Left cardiac atrium (tissue), 4 donors: ENCODE data around the gene UNK. TPM values are rescaled to one million over a fixed set of nuclear protein-coding genes. Genes with fewer than 3 reads are reported as not detected.
A peak's percentile ranks its signal among the peaks of the same experiment; 100 is the strongest.

Source experiments
- ATAC-seq, 2 donors: fragments of 200-7000 bp; cut with Tn5 transposase; one replicate each; pipeline ENCODE4 v1.9.1; 2020; ENCODE audit warnings: mild to moderate bottlenecking in 2 of 2, moderate library complexity in 2 of 2
- DNase-seq: peaks from one replicate; pipeline ENCODE4 v3.0.0-alpha.2; 2020
- intact Hi-C, 2 donors: fragments of 100-400 bp; cut with DNase I; formaldehyde crosslinking; loops; one replicate each; pipeline versions ENCODE4 v1.14.1 to v1.15.1; 2022 to 2023
- long read RNA-seq: library from polyadenylated mRNA; unstranded; transcript quantifications from one replicate; pipeline ENCODE4 v2.0.0, GENCODE V29; 2021
- total RNA-seq, 2 donors: library from RNA; stranded (reverse); fragmentation: NEBNext Ultra II Directional; extraction: Animal tissue kit (Norgen Biotek cat#: 25700); gene quantifications; one replicate each; pipeline ENCODE4 v1.2.1, GENCODE V29; 2021
- donor health status: DM: no; HTN: yes; CAD: no.
- donor health status: DM: no; HTN: yes; CAD: no; lungs with severe emphysema.
- donor health status: DM: yes; HTN: yes; CAD: no.
- donor health status: Dilated cardiomyopathy.

The UNK gene
- total RNA-seq: 10 to 100 TPM; 15.8 to 17.8 TPM
- long read RNA-seq, partial matches to known transcripts: 0 of 4 reads
- long read RNA-seq, other reads (novel, unspliced or antisense): 0 of 4 reads

GRCh38 chr17:75784473-75785015 is at the start of gene UNK:
Gene UNK, plus strand, starts transcription at chr17:75784806. Its CDS starts 75 bp downstream, at chr17:75784881.
- intact Hi-C loops: loop anchor here in 1 of 2 donors (2.0 kb wide), 1 partner anchor 70 kb away; the partner anchor contains the start of gene WBP2
- ATAC-seq (peak; percentile 92 to 95), DNase-seq (peak; percentile 97)

DNA sequence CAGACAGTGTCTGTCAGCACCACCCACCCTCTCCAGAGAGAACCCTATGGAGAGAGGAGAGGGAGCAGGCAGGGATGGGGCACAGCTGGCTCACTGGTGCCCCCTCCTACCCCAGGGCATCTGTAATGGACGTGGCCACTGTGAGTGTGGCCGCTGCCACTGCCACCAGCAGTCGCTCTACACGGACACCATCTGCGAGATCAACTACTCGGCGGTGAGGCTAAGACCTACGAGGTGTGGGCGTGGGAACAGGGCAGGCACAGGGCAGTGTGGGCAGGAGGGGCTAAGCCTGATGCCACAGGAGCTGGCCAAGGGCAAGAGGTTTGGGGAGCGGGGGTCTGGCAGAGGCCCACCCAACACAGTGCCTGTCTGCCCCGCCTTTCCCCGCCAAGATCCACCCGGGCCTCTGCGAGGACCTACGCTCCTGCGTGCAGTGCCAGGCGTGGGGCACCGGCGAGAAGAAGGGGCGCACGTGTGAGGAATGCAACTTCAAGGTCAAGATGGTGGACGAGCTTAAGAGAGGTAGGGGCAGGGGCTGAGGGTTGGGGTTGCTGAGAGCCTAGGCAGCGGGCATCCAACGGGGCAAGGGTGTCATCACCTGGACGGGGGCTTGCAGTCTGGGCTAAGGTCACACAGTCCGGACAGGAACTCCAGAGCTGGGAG is 48.3 kb upstream of the UNK start:
- intact Hi-C loops: no loop called here
- ATAC-seq (no peak), DNase-seq (no peak)

DNA sequence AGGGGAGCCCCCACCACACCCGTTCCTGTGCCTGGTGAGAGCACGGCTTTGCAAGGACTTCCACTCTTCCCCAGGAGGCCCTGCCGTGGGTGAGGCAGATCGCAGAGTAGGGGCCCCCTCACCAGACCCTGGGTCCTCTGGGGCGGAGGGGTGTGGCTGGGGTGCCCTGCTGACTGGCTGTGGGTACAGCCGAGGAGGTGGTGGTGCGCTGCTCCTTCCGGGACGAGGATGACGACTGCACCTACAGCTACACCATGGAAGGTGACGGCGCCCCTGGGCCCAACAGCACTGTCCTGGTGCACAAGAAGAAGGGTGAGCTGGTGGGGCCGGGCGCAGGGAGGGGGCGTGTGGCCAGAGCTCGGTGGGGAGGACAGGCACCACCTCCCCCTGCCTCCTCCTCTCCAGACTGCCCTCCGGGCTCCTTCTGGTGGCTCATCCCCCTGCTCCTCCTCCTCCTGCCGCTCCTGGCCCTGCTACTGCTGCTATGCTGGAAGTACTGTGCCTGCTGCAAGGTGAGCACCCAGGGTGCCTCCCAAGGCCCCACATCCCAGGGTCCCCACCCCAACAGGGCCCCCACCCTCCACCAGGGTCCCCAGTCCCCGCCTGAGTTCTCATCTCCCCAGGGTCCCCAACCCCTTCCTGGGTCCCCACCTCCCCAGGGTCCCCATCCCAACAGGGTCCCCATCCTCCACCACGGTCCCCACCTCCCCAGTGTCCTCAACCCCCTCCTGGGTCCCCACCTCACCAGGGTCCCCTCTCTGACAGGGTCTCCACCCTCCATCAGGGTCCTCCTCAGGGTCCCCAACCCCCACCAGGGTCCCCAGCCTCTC is 47.3 kb upstream of the UNK start:
- DNase-seq (no peak), ATAC-seq (no peak)
- intact Hi-C loops: no loop called here

GRCh38 chr17:75738218-75738802 is 46.3 kb upstream of the UNK start:
- ATAC-seq: peak; percentile 38 to 58
- intact Hi-C loops: no loop called here
- no peak for DNase-seq

DNA sequence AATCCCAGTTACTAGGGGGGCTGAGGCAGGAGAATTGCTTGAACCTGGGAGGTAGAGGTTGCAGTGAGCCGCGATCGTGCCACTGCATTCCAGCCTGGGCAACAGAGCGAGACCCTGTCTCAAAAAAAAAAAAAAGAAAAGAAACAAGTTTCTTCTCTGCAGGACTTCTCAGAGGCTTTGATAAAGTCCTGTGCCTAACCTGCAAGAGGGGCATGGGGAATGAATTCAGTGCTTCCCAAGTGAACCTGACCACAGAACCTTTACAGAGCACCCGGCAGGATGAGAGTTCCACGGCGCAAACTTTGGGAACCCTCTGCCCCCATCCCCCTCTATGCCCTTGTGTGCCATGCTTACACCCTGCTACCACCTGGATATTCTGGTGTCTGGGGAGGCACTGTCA is 45.4 kb upstream of the UNK start:
- no peak for DNase-seq
- no peak for ATAC-seq
- intact Hi-C loops: no loop called here

DNA sequence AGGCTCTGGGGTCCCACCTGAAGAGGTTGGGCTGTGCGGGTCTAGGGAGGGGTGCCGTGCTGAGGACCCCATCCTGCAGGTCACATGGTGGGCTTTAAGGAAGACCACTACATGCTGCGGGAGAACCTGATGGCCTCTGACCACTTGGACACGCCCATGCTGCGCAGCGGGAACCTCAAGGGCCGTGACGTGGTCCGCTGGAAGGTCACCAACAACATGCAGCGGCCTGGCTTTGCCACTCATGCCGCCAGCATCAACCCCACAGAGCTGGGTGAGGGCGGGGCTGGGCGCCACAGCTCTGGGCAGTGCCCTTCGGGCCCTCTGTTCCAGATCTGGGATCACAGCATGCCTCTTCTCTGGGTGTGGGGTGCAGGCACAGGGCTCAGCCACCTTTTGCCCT is 44.8 kb upstream of the UNK start:
- no peak for DNase-seq
- no peak for ATAC-seq
- intact Hi-C loops: no loop called here

DNA sequence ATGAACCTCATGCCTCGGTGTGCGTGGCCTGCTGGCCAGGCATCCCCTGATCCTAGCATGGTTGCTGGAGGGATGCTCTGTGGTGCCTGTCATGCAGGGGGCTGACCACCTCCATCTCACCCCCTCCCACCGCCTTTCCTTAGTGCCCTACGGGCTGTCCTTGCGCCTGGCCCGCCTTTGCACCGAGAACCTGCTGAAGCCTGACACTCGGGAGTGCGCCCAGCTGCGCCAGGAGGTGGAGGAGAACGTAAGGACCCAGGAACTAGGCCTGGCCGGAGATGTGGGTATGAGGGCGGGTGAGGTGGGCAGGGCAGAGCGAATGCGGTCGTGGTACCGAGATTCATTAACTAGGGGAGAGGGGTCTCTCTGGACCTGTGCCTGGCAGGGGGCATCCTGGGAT is 44.4 kb upstream of the UNK start:
- ATAC-seq: no peak
- intact Hi-C loops: no loop called here
- no peak for DNase-seq

DNA sequence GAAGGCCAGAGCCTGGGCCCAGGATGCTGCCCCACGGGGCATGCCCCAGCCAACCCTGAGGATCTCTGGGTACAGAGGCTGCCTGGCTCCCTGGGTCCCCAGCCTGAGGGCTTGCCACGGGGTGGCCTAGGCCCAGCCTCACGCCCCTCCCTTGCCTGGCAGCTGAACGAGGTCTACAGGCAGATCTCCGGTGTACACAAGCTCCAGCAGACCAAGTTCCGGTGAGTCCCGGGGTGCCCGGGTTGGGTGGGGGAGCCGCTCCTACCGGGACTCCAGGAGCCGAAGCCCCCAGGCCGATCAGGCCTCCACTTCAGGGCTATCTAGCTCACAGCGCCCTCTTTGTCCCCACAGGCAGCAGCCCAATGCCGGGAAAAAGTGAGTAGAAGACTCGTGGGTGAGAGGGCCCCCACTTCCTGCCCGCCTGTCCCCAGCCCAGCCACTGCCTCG is 44.0 kb upstream of the UNK start:
- intact Hi-C loops: no loop called here
- ATAC-seq (no peak), DNase-seq (no peak)

DNA sequence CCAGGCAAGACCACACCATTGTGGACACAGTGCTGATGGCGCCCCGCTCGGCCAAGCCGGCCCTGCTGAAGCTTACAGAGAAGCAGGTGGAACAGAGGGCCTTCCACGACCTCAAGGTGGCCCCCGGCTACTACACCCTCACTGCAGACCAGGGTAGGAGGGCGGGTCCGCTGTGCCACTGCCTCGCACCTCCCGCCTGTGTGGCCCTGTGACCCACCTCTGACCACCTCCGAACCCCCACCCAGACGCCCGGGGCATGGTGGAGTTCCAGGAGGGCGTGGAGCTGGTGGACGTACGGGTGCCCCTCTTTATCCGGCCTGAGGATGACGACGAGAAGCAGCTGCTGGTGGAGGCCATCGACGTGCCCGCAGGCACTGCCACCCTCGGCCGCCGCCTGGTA is 42.3 kb upstream of the UNK start:
- DNase-seq: no peak
- no peak for ATAC-seq
- intact Hi-C loops: no loop called here

DNA sequence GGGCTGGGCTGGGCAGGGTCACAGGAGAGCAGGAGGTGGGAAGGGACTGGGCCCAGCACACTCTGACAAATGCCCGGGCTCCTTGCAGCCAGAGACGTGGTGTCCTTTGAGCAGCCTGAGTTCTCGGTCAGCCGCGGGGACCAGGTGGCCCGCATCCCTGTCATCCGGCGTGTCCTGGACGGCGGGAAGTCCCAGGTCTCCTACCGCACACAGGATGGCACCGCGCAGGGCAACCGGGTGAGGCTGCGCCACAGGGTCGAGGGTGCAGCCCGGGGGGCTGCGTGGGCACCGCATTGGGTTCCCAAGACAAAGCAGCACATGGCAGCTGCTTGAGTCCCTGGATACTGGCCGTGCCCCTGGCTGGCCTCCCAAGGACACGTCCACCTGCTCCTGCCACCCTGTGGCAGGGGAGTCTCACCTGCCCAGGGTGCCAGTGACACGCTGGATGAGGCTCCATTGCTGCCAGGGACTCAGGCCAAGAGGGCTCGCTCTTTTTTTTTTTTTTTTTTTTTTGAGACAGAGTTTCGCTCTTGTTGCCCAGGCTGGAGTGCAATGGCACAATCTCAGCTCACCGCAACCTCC is 40.9 kb upstream of the UNK start:
- ATAC-seq (no peak), DNase-seq (no peak)
- intact Hi-C loops: no loop called here

GRCh38 chr17:75748706-75749105 is 35.9 kb upstream of the UNK start:
- DNase-seq (no peak), ATAC-seq (no peak)
- intact Hi-C loops: loop anchor here in 1 of 2 donors (5.0 kb wide), 1 partner anchor 71 kb away; no protein-coding TSS in a partner anchor

- peak; percentile 91 for DNase-seq
- ATAC-seq: peak; percentile 65 to 79
- intact Hi-C loops: loop anchor here (5.0 to 10.0 kb wide), 3 partner anchors 72 to 325 kb away; partner anchors contain the start of gene SMIM5 (in 1 of the 2)
These were observed 34.8 kb upstream of the UNK start for GRCh38 chr17:75749545-75750389.

DNA sequence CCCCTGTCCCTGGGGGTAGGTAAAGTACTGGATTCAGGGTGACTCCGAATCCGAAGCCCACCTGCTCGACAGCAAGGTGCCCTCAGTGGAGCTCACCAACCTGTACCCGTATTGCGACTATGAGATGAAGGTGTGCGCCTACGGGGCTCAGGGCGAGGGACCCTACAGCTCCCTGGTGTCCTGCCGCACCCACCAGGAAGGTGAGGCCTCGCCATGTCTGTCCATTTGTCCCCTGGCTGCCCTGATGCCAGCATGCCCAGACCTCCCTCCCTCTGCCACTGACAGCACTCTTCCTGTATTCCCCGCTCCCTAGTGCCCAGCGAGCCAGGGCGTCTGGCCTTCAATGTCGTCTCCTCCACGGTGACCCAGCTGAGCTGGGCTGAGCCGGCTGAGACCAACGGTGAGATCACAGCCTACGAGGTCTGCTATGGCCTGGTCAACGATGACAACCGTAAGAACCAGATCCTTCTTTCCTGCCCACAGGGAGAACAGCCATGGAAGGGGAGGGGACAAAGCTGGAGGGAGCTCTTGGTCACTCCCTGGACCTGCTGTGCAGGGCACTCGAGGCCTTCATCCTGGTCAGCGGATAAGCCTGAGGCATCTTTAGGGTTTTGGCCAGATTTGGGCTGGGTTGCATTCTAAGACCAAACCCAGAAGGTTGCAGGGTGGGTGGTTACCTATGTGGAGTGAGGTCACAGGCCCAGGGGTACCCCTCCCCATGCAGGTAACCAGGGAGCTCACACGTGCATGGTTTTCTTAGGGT is 33.8 kb upstream of the UNK start:
- intact Hi-C loops: loop anchor here (5.0 to 10.0 kb wide), 2 partner anchors 119 to 326 kb away; partner anchors contain the start of gene SMIM5 (in 1 of the 2)

DNA sequence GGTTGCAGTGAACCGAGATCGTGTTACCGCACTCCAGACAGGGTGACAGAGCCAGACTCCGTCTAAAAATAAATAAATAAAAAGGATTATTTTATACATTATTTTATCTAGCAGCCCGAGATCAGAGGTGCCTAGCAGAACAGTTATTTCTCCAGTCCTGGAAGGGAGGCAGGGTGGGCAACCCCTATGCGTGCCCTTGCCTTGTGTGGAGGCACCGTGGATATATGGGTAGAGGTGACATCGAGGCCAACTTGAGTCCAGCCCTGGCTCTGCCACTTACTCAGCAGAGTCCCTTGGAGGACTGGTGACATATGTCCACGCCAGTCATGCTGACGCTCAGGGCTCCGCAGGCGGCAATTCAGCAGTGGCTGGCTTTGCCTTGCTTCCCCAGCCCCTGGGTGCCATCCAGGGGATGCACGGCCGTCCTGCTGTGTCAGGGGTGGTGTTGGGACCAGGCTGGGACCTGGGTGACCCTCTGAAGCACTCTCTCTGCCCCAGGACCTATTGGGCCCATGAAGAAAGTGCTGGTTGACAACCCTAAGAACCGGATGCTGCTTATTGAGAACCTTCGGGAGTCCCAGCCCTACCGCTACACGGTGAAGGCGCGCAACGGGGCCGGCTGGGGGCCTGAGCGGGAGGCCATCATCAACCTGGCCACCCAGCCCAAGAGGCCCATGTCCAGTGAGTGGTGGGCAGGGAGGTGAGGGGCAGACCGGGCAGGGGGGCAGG is 32.8 kb upstream of the UNK start:
- intact Hi-C loops: loop anchor here (5.0 to 10.0 kb wide), 2 partner anchors 120 to 327 kb away; partner anchors contain the start of gene SMIM5 (in 1 of the 2)
- ATAC-seq (no peak), DNase-seq (no peak)

More for the DNA sequence above, 33.8 kb upstream of the UNK start:
- no peak for DNase-seq
- no peak for ATAC-seq

DNA sequence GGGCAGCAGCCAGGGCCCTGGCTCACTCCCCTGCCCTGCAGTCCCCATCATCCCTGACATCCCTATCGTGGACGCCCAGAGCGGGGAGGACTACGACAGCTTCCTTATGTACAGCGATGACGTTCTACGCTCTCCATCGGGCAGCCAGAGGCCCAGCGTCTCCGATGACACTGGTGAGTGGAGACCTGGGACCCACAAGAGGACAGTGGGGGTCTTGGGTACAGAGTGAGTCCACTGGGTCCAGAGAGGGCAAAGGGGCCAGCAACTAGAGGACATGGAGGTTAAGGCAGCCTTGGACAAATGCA is 32.2 kb upstream of the UNK start:
- DNase-seq: no peak
- intact Hi-C loops: loop anchor here (5.0 to 10.0 kb wide), 2 partner anchors 120 to 328 kb away; partner anchors contain the start of gene SMIM5 (in 1 of the 2)
- no peak for ATAC-seq

GRCh38 chr17:75752802-75753513 is 31.6 kb upstream of the UNK start:
- no peak for DNase-seq
- intact Hi-C loops: loop anchor here (5.0 to 10.0 kb wide), 2 partner anchors 121 to 328 kb away; partner anchors contain the start of gene SMIM5 (in 1 of the 2)

More at GRCh38 chr17:75752802-75753513, 31.6 kb upstream of the UNK start:
- no peak for ATAC-seq
